ENCODE results near the gene MEGF6. TPM values are rescaled to one million over a fixed set of nuclear protein-coding genes. Genes with fewer than 3 reads are reported as not detected.

MEGF6 gene
- total and polyA plus RNA-seq, 12 donors = 0.15 to 29.2 (median 8.2) TPM

DNA sequence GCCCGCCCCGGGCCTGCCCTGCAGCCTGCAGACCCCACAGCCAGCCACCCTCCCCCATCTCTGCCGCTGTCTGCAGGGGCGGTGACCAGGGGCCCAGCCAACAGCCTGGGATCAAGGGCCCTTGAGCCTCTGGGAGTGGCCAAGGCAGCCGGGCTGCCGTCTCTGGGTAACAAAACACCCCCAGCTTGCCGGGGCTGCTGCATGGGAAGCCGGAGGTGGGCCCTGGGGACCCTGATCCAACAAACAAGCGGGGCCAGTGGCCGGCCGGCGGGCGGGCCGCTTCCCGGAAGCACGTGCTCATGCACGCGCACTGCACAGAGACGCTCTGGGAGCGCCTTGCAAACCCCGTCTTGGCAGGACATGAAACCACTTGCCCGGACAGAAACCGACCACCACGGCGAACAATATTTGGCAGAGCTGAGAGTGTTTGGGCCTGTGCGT lies 13.2 kb downstream of the MEGF6 start:
- Histone ChIP-seq H3K36me3 (replicated peaks in 1 of 2) (no peaks in the 10 kb centered on the region), H3K4me1 (replicated peaks in 1 of 2) (peaks cover 0 to 9% of the 10 kb centered on the region in 2 donors), H3K9me3 (replicated peaks in 1 of 3) (no peaks in the 10 kb centered on the region), H3K27me3 (peaks cover 4% of the 10 kb centered on the region), H3K4me3 (no peak overlapping the region), H3K27ac (no peak overlapping the region)
- TF ChIP-seq, protein P1, sequence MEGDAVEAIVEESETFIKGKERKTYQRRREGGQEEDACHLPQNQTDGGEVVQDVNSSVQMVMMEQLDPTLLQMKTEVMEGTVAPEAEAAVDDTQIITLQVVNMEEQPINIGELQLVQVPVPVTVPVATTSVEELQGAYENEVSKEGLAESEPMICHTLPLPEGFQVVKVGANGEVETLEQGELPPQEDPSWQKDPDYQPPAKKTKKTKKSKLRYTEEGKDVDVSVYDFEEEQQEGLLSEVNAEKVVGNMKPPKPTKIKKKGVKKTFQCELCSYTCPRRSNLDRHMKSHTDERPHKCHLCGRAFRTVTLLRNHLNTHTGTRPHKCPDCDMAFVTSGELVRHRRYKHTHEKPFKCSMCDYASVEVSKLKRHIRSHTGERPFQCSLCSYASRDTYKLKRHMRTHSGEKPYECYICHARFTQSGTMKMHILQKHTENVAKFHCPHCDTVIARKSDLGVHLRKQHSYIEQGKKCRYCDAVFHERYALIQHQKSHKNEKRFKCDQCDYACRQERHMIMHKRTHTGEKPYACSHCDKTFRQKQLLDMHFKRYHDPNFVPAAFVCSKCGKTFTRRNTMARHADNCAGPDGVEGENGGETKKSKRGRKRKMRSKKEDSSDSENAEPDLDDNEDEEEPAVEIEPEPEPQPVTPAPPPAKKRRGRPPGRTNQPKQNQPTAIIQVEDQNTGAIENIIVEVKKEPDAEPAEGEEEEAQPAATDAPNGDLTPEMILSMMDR (IDR thresholded peaks at IDR 0.05) = no peak
- TF ChIP-seq POLR2A (IDR thresholded peaks at IDR 0.05) = no peak
- DNase-seq = no peak
- WGBS, 4 donors = 14 to 43% (median 38%) methylated on average over 3 to 26 of the region's 26 CpGs
- intact Hi-C loops (cut with DNase I) = no loop called here

DNA sequence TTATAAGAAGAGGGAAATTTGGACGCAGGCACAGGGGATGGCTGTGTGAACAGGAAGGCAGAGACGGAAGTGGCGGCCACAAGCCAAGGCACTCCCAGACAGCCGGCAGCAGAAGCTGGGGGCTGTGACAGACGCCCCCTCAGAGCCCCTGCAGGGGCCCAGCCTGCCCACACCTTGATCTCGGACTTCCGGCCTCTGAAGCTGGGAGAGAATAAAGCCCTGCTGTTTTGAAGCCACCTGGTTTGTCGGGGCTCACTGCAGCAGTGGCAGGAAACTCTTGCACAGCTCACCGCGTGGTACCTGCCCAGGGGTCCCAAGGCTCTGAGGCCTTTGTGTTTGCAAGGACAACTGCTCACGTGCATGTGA lies 13.7 kb downstream of the MEGF6 start:
- WGBS, 4 donors = 37 to 54% (median 53%) methylated on average over 7 to 11 of the region's 11 CpGs
- peaks cover 0 to 9% of the 10 kb centered on the region in 2 donors for H3K4me1 ChIP-seq (replicated peaks in 1 of 2)
- H3K36me3 ChIP-seq (replicated peaks in 1 of 2) = no peaks in the 10 kb centered on the region
- intact Hi-C loops (cut with DNase I) = no loop called here
- no peak overlapping the region for H3K4me3 ChIP-seq
- peaks cover 4% of the 10 kb centered on the region for H3K27me3 ChIP-seq
- no peak for DNase-seq
- TF ChIP-seq, protein P1 (IDR thresholded peaks at IDR 0.05) = no peak
- TF ChIP-seq POLR2A (IDR thresholded peaks at IDR 0.05) = no peak
- H3K27ac ChIP-seq = no peak overlapping the region
- H3K9me3 ChIP-seq (replicated peaks in 1 of 3) = no peaks in the 10 kb centered on the region

DNA sequence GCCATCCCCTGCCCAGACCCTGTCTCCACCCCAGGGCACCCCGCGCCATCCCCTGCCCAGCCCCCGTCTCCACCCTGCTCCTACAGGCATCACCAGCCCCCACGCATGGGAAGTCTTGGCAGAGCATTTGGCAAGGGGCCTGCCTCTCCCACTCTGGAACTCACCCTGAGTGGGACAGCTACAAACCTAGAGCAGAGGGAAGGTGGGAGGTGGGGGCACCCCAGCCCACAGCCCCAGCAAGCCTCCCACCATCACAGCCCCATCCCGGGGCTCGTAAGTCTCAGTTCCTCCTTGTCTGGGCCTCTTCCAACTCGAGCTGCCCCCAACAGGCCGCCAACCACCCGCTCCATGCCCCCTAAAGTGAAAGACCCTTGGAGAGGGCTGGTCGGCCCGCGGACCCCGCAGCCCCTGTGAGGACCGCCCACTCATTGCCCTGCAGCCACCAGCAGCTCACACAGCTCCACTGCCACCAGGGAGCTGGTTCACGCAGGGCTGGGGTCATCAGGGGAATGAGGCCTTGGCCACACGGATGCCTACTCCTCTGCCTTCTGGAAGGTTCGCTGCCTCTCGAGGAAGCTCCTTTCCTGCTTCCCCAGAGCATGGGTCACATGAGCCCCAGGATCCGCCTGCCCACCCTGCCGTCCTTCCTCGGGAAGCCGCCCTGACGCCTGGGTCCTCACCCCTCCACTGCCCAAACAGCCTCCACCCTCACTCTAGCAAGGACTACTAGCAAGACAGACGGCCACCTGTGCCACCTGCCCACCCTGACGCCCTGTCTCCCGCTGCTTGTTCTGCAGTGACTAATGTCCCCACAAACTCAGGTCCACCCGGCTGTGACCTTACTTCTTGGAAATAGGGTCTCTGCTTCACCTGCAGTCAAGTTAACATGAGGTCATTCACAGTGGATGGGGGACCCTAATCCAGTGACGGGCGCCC lies 14.4 kb downstream of the MEGF6 start:
- peaks cover 0 to 9% of the 10 kb centered on the region in 2 donors for H3K4me1 ChIP-seq (replicated peaks in 1 of 2)

DNA sequence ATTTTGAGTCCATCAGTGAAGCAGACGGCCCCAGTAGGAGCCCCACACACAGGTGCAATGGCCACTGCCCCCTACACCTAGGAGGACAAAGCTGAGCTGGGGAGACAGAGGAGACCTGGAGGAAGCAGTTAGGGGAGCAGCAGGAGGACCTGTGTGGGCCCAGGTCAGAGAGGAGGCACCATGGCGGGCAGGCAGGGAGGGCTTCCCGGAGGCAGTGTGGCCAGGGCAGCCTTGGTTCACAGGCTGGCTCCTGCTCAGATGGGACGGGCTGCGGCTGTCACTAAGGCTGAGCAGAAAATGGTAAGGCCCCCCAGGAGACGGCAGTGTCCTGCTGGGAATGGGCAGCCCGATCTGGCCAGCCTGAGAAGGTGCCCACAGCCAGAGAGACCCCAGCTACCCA lies 15.4 kb downstream of the MEGF6 start:
- Histone ChIP-seq H3K4me3 (no peak overlapping the region), H3K27ac (no peak overlapping the region), H3K4me1 (replicated peaks in 1 of 2) (peaks cover 0 to 9% of the 10 kb centered on the region in 2 donors), H3K9me3 (replicated peaks in 1 of 3) (no peaks in the 10 kb centered on the region), H3K36me3 (replicated peaks in 1 of 2) (no peaks in the 10 kb centered on the region), H3K27me3 (peaks cover 7% of the 10 kb centered on the region)
- WGBS, 4 donors = 80 to 90% methylated on average over 7 of the region's 7 CpGs; no CpG with 5 or more reads in 2 of the 4 donors
- TF ChIP-seq POLR2A (IDR thresholded peaks at IDR 0.05) = no peak
- TF ChIP-seq, protein P1 (IDR thresholded peaks at IDR 0.05) = no peak
- no peak for DNase-seq
- intact Hi-C loops (cut with DNase I) = no loop called here

More for the DNA sequence above, 14.4 kb downstream of the MEGF6 start:
- DNase-seq = no peak
- no peaks in the 10 kb centered on the region for H3K36me3 ChIP-seq (replicated peaks in 1 of 2)
- no peak overlapping the region for H3K27ac ChIP-seq
- H3K9me3 ChIP-seq (replicated peaks in 1 of 3) = no peaks in the 10 kb centered on the region
- H3K27me3 ChIP-seq = peaks cover 4% of the 10 kb centered on the region
- 69 to 84% (median 77%) methylated on average over 13 to 29 of the region's 29 CpGs for WGBS, 4 donors
- intact Hi-C loops (cut with DNase I) = no loop called here
- H3K4me3 ChIP-seq = no peak overlapping the region
- TF ChIP-seq, protein P1 (IDR thresholded peaks at IDR 0.05) = no peak
- TF ChIP-seq POLR2A (IDR thresholded peaks at IDR 0.05) = no peak

Data from adrenal gland (tissue), 12 donors.